Jurkat, Clone E6-1 (cell line): ENCODE results near the gene ASMT.
A peak's percentile ranks its signal among the peaks of the same experiment; 100 is the strongest.
"Not testable (repeated sequence)": the region's sequence is repeated elsewhere in the genome, so short reads cannot be mapped to it uniquely, and the experiment has no call there.

Experiments
- DNase-seq: peaks from one replicate; pipeline ENCODE4 v3.0.0-alpha.2; 2011; ENCODE audit warnings: low read depth, low spot score
- H3K4me3 ChIP-seq: 2 replicates; pipeline ENCODE4 v1.5.1; 2011; ENCODE audit warnings: mild to moderate bottlenecking, low read length, control low read depth, moderate library complexity

The ASMT gene

DNA sequence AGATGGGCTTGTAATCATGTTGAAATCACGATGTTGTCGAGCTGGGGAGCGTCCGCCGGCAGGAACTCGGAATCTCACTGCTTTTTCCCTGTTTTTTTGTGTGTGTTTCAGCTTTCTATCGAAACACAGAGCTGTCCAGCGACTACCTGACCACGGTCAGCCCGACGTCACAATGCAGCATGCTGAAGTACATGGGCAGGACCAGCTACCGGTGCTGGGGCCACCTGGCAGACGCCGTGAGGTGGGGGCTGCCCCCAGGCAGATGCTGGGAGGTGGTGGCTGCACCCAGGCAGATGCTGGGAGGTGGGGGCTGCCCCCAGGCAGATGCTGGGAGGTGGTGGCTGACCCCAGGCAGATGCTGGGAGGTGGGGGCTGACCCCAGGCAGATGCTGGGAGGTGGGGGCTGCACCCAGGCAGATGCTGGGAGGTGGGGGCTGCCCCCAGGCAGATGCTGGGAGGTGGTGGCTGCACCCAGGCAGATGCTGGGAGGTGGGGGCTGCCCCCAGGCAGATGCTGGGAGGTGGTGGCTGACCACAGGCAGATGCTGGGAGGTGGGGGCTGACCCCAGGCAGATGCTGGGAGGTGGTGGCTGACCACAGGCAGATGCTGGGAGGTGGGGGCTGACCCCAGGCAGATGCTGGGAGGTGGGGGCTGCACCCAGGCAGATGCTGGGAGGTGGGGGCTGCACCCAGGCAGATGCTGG lies 9.4 kb downstream of the ASMT start:
- H3K4me3 ChIP-seq, DNase-seq: not testable (repeated sequence)

DNA sequence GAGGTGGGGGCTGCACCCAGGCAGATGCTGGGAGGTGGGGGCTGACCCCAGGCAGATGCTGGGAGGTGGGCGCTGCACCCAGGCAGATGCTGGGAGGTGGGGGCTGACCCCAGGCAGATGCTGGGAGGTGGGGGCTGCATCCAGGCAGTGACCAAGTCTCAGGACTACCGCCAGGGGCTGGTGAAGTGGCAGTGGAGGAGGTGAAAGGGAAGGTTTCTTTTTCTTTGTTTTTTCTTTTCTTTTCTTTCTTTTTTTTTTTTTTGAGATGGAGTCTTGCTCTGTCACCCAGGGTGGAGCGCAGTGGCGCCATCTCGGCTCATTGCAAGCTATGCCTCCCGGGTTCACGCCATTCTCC lies 10.0 kb downstream of the ASMT start:
- H3K4me3 ChIP-seq, DNase-seq: not testable (repeated sequence)

DNA sequence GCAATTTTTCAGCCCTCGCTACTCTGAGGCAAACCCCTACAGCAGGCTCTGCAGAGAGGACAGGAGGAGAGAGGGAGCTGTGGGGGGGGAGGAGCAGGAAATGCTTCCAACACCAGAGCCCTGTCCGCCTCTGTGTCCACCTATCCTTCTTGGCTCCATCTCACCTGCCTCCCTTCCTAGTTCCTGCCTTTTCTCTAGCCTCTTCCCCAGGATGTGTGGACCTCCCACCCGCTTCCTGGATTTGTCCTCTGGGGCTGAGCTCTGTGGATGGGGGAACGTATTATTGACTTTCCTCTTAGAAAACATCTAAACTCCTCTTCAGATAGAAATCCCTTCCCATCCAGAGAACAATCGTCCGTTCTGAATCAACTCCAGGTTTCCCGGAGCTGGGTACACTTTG lies 14.4 kb downstream of the ASMT start:
- no peak overlapping the region for H3K4me3 ChIP-seq
- DNase-seq = no peak

DNA sequence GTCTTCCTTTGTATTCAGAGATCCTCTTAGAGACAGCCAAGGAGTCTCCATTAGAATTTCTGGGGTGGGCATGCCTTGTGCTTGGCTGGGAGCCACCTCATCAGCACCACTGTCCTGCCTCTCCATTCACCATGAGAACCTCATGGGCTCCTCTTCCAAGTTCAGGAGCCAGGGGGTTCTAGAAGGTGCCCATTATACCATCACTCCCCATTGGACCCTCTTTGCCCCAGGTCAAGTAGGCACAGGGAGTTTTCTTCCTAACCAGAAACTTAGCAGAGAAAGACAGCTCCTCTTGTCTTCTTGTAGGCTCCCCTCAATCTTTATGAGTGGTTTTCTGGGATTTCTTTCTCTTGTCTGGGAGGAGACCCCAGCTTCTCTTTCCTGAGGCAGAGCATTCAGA lies 31.1 kb downstream of the ASMT start:
- H3K4me3 ChIP-seq = no peak overlapping the region
- DNase-seq = no peak

DNA sequence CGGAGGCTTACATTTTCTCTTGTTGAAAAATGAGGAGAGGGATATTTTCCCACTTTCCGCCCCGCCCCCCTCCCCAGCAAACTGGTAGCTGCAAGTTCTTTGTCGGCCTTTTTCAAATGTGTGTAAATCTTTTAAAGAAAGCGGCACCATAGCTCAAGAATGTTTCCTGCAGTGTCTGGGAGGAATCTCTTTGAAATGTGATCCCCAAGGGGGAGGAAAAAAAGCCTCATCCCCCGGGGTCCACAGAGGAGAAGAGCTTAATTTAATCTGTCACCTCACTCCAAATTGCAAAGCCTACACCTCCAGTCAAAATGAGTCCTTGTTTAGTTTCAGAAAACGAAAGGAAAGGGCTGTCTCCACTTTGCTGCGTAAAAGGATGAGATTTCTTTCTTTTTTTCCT lies 34.8 kb downstream of the ASMT start:
- no peak overlapping the region for H3K4me3 ChIP-seq
- DNase-seq = no peak

DNA sequence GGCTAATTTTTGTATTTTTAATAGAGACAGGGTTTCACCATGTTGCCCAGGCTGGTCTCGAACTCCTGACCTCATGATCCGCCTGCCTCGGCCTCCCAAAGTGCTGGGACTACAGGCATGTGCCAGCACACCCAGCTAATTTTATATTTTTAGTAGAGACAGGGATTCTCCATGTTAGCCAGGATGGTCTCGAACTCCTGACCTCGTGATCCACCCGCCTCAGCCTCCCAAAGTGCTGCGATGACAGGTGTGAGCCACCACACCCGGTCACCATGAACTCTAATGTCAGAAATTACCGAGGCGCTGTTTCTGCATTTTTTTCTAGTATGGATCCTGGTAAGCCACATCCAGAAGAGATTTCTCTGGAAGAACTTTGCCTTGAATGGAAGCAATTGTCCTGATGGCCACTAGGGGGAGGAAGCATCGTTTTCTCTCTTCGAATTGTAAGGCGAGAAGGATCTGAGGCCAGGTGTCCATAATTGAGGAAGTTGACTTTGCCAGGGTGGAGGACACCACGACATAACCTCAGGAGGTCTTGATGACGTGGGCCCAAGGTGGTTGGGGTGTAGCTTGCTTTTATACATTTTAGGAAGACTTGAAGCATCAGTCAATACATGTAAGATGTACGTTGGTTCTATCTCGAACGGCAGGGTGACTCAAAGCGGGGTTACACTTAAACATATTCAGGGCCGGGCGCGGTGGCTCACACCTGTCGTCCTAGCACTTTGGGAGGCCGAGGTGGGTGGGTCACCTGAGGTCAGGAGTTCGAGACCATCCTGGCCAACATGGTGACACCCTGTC lies 37.4 kb downstream of the ASMT start:
- not testable (repeated sequence) for H3K4me3 ChIP-seq
- peak; percentile 44 for DNase-seq

DNA sequence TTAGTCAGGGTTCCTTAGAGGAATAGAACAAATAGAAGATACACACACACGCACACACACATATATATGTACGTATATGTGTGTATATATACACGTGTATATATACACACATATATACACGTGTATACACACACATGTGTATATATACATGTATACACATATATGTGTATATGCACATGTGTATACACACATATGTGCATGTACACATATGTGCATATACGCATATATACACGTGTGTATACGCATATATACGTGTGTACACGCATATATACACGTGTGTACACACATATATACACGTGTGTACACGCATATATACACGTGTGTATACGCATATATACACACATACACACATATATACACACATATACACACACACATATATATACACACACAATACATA lies 41.5 kb downstream of the ASMT start:
- no peak overlapping the region for H3K4me3 ChIP-seq
- DNase-seq = no peak

DNA sequence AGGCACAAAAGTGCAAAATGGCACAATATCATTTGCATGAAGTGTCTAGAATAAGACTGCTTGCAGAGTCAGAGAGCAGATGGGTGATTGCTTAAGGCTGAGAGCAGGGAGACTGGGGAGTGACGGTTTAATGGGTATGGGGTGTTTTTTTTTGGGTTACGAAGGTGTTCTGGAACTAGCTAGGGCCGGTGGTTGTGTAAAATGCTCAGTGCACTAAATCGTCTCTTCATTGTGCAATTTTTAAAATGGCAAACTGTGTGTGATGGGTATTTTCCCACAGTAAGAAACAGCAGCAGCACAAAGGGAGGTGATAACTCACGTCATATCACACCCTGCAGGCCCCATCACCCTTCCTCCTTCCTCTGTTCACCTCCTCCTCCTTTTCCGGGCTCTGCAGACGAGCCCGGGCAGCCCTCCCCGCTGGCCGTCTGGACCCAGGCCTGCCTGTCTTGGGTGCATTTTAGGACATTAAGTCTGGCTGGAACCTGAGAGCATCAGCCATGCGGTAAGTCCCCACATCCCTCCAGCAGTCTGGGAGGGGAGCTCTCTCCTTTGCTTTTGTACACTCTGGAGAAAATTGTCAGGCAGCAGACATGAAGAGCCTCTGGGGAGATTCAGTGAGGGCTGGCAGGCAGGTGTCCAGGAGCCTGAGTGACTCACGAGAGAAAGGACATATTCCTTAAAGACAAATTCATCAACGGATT lies 42.7 kb downstream of the ASMT start:
- DNase-seq = no peak
- peak overlapping the region; percentile 22 for H3K4me3 ChIP-seq

DNA sequence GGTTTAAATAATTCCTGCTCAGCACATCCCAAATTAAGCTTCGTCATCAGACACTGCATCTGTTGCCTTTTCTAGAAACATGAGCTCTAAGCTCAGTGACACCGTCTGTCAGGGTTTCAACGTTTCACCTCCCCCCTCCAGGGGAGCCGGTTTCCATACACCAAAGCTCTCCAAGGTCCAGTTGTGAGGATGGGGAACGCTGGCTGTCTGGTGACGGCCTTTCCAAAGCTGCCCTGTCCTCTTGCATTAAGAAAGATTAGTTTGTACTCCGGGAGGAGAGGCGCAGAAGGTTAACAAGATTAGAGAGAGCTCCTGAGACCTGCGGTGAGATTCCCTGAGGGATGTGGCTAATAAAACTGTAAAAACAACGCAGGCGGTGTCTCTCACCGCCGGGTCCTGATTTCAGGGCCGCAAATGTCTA lies 43.2 kb downstream of the ASMT start:
- H3K4me3 ChIP-seq = peak overlapping the region; percentile 22
- DNase-seq = no peak

DNA sequence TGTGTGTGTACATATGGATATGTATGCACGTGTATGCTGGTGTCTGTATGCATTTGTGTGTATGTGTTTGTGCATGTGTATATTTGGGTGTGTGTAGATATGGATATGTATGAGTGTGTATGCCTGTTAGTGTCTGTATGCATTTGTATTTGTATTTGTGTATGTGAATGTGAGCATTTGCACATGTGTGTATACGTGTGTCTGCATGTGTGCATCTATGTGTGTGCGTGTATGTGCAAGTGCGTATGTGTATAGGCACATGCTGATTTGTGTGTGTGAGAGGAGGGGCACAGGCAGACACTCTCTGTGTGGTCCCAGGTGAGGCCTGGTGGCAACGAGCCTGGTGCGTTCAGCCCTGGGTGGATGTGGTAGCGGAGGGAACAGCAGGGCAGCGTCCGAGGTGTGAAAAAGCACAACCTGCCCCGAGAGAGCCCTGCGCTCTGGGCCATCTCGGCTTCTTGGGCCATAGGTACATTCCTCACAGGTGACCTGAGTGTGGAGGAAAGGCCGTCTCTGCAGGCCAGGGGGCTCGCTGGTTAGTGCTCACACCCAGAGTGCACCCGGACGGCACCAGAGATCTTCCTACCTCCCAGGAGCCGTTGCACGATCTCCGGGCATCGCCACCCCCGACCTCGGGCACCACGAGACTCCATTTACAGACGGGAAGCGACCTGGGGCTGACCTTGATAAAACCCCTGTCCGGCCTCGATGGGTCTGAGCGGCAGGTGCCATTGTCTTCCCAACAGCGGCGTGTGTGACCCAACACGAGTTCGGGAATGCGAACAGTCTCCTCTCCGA lies 45.0 kb downstream of the ASMT start:
- no peak for DNase-seq
- H3K4me3 ChIP-seq = no peak overlapping the region

DNA sequence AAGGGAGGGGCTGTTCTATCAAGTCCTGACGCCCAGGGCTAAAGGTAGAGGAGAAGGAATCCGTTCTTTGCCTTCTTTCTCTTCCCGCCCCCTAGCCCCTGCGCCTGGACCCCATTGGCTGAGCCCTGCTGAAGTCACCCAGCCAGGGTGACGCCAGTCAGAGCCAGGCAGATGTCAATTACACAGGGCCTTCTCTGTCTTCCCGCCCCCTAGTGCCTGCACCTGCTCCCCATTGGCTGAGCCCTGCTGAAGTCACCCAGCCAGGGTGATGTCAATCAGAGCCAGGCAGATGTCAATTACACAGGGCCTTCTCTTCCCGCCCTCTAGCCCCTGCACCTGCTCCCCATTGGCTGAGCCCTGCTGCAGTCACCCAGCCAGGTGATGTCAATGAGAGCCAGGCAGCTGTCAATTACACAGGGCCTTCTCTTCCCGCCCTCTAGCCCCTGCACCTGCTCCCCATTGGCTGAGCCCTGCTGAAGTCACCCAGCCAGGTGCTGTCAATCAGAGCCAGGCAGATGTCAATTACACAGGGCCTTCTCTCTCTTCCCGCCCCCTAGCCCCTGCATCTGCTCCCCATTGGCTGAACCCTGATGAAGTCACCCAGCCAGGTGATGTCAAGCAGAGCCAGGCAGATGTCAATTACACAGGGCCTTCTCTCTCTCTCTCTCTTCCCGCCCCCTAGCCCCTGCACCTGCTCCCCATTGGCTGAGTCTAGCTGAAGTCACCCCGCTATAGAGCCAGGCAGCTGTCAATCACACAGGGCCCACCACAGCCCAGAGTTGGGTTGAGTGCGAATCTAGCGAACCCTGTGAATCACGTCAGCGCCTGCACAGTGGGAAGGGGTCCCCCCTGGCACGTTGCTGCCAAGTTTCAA lies 46.4 kb downstream of the ASMT start:
- DNase-seq = peak; percentile 94

DNA sequence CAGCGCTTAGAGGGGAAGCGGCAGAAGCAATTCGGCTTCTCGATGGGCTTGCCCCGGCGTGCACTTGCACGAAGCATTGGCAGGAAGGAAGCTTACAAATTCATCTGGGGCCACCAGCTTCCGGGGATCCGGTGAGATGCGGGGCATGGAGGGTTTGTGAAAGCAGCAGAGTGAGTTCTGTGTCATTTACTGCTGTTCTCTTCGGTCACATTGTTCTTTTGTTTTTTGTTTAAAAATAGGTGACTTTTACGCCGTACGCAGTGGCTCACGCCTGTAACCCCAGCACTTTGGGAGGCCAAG lies 47.0 kb downstream of the ASMT start:
- DNase-seq = no peak
- H3K4me3 ChIP-seq = peak overlapping the region; percentile 59

More for the DNA sequence above, 46.4 kb downstream of the ASMT start:
- peak overlapping the region; percentile 59 for H3K4me3 ChIP-seq

DNA sequence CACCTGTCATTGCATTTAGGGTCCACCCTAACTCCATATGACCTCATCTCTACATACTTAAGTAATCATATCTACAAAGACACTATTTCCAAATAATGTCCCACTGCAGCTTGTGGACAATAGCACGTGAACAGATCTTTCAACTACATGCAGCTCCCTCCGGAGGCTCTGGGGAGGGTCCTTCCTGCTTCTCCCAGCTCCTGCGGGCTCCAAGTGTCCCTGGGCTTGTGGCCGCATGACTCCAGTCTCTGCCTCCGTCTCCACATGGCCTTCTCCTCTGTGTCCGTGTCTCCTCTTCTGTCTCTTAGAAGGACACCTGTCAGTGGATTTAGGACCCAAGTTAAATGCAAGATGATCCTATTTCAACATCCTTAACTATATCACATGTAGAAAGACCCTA lies 52.7 kb downstream of the ASMT start:
- no peak overlapping the region for H3K4me3 ChIP-seq
- no peak for DNase-seq

DNA sequence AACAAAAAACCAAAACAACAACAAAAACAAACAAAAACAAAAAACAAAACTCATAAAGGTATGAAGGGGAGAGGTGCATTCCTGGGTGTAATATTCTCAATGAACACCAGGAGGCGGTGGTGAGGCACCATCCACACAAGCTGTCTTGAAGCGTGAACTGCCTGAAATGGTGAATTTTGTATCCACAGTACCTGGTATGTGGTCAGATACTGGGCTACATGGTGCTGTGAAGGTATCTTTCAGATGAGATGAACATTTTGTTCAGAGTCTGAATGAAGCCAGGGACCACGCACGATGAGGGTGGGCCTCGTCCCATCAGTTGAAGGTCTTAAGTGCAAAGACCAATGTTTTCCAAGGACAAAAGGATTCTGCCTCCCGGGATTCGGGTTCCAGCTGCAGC lies 58.5 kb downstream of the ASMT start:
- DNase-seq = peak; percentile 39
- no peak overlapping the region for H3K4me3 ChIP-seq

DNA sequence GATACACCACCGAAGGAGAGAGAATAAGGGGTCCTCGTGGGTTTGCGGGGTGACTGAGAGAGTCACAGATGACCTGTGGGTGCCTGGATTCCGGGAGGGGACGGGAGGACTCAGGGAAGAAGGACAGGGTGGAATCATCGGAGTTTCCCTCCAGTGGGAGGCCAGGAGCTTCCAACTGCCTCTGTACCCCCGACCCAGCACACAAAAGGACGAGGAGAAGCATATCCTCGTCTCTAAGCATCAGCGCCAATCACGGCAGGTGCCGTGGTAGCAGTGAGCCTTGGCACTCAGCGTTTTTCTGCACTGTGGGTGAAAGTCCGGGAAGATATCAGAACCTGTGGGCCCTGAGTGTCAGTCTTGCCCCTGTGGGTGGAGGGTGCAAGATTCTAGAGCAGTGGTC lies 62.0 kb downstream of the ASMT start:
- DNase-seq = no peak
- no peak overlapping the region for H3K4me3 ChIP-seq

DNA sequence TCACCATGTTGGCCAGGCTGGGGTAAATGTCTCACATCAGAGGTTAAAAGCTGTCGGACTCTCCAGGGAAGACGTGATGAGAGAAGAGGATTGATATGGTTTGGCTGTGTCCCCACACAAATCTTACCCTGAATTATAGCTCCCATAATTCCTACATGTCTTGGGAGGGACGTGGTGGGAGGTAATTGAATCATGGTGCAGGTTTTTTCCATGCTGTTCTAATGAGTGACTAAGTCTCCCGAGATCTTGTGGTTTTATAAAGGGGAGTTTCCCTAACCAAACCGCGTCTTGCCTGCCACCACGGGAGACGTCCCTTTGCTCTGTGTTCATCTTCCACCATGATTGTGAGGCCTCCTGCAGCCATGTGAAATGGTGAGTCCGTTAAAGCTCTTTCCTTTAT lies 64.4 kb downstream of the ASMT start:
- DNase-seq = no peak
- H3K4me3 ChIP-seq = no peak overlapping the region

DNA sequence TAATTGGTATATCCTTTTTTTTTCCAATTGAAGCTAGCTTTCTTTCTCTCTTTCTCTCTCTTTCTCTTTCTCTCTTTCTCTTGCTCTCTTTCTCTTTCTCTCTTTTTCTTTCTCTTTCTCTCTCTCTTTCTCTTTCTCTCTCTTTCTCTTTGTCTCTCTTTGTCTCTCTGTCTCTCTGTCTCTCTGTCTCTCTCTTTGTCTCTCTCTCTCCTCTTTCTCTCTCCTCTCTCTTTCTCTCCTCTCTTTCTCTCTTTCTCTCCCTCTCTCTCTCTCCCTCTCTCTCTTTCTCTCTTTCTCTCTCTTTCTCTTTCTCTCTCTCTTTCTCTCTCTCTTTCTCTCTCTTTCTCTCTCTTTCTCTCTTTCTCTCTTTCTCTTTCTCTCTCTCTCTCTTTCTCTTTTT lies 66.6 kb downstream of the ASMT start:
- no peak overlapping the region for H3K4me3 ChIP-seq
- DNase-seq = no peak

DNA sequence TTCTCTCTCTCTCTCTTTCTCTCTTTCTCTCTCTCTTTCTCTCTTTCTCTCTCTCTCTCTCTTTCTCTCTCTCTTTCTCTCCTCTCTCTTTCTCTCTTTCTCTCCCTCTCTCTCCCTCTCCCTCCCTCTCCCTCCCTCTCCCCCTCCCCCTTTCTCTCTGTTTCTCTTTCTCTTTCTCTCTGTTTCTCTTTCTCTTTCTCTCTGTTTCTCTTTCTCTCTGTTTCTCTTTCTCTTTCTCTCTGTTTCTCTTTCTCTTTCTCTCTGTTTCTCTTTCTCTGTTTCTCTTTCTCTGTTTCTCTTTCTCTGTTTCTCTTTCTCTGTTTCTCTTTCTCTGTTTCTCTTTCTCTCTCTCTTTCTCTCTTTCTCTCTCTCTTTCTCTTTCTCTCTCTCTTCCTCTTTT lies 67.0 kb downstream of the ASMT start:
- not testable (repeated sequence) for H3K4me3 ChIP-seq, DNase-seq

DNA sequence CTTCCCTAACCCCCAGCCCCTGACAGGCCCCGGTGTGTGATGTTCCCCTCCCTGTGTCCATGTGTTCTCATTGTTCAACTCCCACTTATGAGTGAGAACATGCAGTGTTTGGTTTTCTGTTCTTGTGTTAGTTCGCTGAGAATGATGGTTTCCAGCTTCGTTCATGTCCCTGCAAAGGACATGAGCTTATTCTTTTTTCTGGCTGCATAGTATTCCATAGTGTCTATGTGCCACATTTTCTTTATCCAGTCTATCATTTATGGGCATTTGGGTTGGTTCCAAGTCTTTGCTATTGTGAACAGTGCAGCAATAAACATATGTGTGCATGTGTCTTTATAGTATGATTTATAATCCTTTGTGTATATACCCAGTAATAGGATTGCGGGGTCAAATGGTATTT lies 67.6 kb downstream of the ASMT start:
- DNase-seq, H3K4me3 ChIP-seq: not testable (repeated sequence)
